Thymus (tissue), 11 donors: ENCODE data around the gene PTPRH. TPM values are rescaled to one million over a fixed set of nuclear protein-coding genes. Genes with fewer than 3 reads are reported as not detected.
"Not testable (repeated sequence)": the region's sequence is repeated elsewhere in the genome, so short reads cannot be mapped to it uniquely, and the experiment has no call there.

ENCODE experiments used
- DNase-seq, 9 donors: peaks; one replicate each; pipeline ENCODE4 v3.0.0-alpha.2; 2013; ENCODE audit warnings: low spot score in 9 of 9, low read depth in 6 of 9, missing footprints in 1 of 9
- H3K27ac ChIP-seq, 2 donors: one replicate each; pipeline ENCODE4 v1.5.1; 2013; ENCODE audit warnings: control low read depth in 1 of 2, low read depth in 1 of 2, low read length in 1 of 2, mild to moderate bottlenecking in 1 of 2, moderate library complexity in 1 of 2
- H3K27me3 ChIP-seq, 2 donors: one replicate each; pipeline ENCODE4 v1.5.1; 2013; ENCODE audit warnings: low read length in 1 of 2; ENCODE audit not compliant: control insufficient read depth in 2 of 2, insufficient read depth in 1 of 2
- H3K36me3 ChIP-seq, 2 donors: one replicate each; pipeline ENCODE4 v1.5.1; 2013; ENCODE audit warnings: low read length in 1 of 2, mild to moderate bottlenecking in 1 of 2, moderate library complexity in 1 of 2; ENCODE audit not compliant: control insufficient read depth in 2 of 2, insufficient read depth in 2 of 2
- H3K4me1 ChIP-seq, 2 donors: one replicate each; pipeline ENCODE4 v1.5.1; 2013; ENCODE audit warnings: low read length in 2 of 2; ENCODE audit not compliant: control insufficient read depth in 2 of 2, insufficient read depth in 2 of 2
- H3K4me3 ChIP-seq, 2 donors: one replicate each; pipeline ENCODE4 v1.5.1; 2013; ENCODE audit warnings: low read length in 2 of 2, control low read depth in 1 of 2, mild to moderate bottlenecking in 1 of 2
- H3K9me3 ChIP-seq, 2 donors: one replicate each; pipeline ENCODE4 v1.5.1; 2013; ENCODE audit warnings: low read length in 1 of 2, mild to moderate bottlenecking in 1 of 2; ENCODE audit not compliant: control insufficient read depth in 2 of 2, insufficient read depth in 1 of 2
- WGBS: extraction: QIAGEN DNeasy Blood & Tissue Kit; methylation state at CpG from one replicate; pipeline ENCODE4 v1.1.7; 2013; 5-methylcytosine and 5-hydroxymethylcytosine counted together
- polyA plus RNA-seq: library from polyadenylated mRNA; stranded (reverse); fragments of 200-250 nt; gene quantifications from one replicate; pipeline ENCODE4 v1.2.3, GENCODE V29; 2013
- total RNA-seq: library from RNA; stranded (reverse); fragments of 120-200 nt; gene quantifications from one replicate; pipeline ENCODE4 v1.2.4, GENCODE V29; 2013
- donor health status: healthy.

Gene PTPRH
- total and polyA plus RNA-seq, 2 donors = 0.14 to 0.28 TPM

GRCh38 chr19:55228015-55228391 is 18.7 kb upstream of the PTPRH start:
- no peaks in the 10 kb centered on the region for H3K9me3 ChIP-seq
- H3K27ac ChIP-seq = no peak overlapping the region
- H3K4me1 ChIP-seq = no peaks in the 10 kb centered on the region
- 91% methylated on average over 17 of the region's 17 CpGs for WGBS
- H3K27me3 ChIP-seq = no peaks in the 10 kb centered on the region
- no peak overlapping the region for H3K4me3 ChIP-seq
- no peak for DNase-seq
- peaks cover 73 to 74% of the 10 kb centered on the region in 2 donors for H3K36me3 ChIP-seq

GRCh38 chr19:55227241-55228014 is 18.1 kb upstream of the PTPRH start:
- Histone ChIP-seq H3K9me3 (no peaks in the 10 kb centered on the region), H3K4me3 (no peak overlapping the region), H3K4me1 (no peaks in the 10 kb centered on the region), H3K36me3 (peaks cover 67 to 69% of the 10 kb centered on the region in 2 donors), H3K27me3 (no peaks in the 10 kb centered on the region), H3K27ac (no peak overlapping the region)
- no peak for DNase-seq
- 95% methylated on average over 25 of the region's 25 CpGs for WGBS

GRCh38 chr19:55226788-55227187 is 17.5 kb upstream of the PTPRH start:
- H3K27me3 ChIP-seq = no peaks in the 10 kb centered on the region
- DNase-seq = no peak
- H3K4me3 ChIP-seq = no peak overlapping the region
- 95% methylated on average over 18 of the region's 18 CpGs for WGBS
- peaks cover 60 to 62% of the 10 kb centered on the region in 2 donors for H3K36me3 ChIP-seq
- no peaks in the 10 kb centered on the region for H3K4me1 ChIP-seq
- no peak overlapping the region for H3K27ac ChIP-seq
- H3K9me3 ChIP-seq = no peaks in the 10 kb centered on the region

- no peak overlapping the region for H3K4me3 ChIP-seq
- WGBS = 85% methylated on average over 9 of the region's 9 CpGs
- H3K36me3 ChIP-seq = peaks cover 55 to 57% of the 10 kb centered on the region in 2 donors
- no peaks in the 10 kb centered on the region for H3K27me3 ChIP-seq
- no peak overlapping the region for H3K27ac ChIP-seq
- no peaks in the 10 kb centered on the region for H3K9me3 ChIP-seq
- no peak for DNase-seq
- H3K4me1 ChIP-seq = no peaks in the 10 kb centered on the region
Measured at GRCh38 chr19:55226273-55226672, 17.0 kb upstream of the PTPRH start.

GRCh38 chr19:55225415-55225958 is 16.2 kb upstream of the PTPRH start:
- peaks cover 49% of the 10 kb centered on the region in 2 donors for H3K36me3 ChIP-seq
- peaks cover 0 to 3% of the 10 kb centered on the region in 2 donors for H3K9me3 ChIP-seq
- H3K27ac ChIP-seq = no peak overlapping the region
- no peak for DNase-seq
- no peak overlapping the region for H3K4me3 ChIP-seq
- 95% methylated on average over 7 of the region's 7 CpGs for WGBS
- H3K27me3 ChIP-seq = no peaks in the 10 kb centered on the region
- H3K4me1 ChIP-seq = no peaks in the 10 kb centered on the region

- not testable (repeated sequence) for DNase-seq, H3K4me3 ChIP-seq, H3K9me3 ChIP-seq, H3K27ac ChIP-seq, H3K27me3 ChIP-seq, H3K4me1 ChIP-seq
- 94% methylated on average over 11 of the region's 11 CpGs for WGBS
- H3K36me3 ChIP-seq = peaks cover 43% of the 10 kb centered on the region in 2 donors
Measured at GRCh38 chr19:55224679-55225414, 15.5 kb upstream of the PTPRH start.

- Histone ChIP-seq H3K27me3 (no peaks in the 10 kb centered on the region), H3K36me3 (peaks cover 36 to 38% of the 10 kb centered on the region in 2 donors), H3K27ac (no peak overlapping the region), H3K4me1 (no peaks in the 10 kb centered on the region), H3K4me3 (no peak overlapping the region), H3K9me3 (peaks cover 0 to 4% of the 10 kb centered on the region in 2 donors)
- 94% methylated on average over 26 of the region's 26 CpGs for WGBS
- DNase-seq = no peak
Measured at GRCh38 chr19:55224038-55224665, 14.9 kb upstream of the PTPRH start.

GRCh38 chr19:55223291-55224037 is 14.2 kb upstream of the PTPRH start:
- WGBS = 94% methylated on average over 17 of the region's 17 CpGs

More at GRCh38 chr19:55223291-55224037, 14.2 kb upstream of the PTPRH start:
- no peak for DNase-seq
- Histone ChIP-seq H3K27ac (no peak overlapping the region), H3K36me3 (peaks cover 29 to 31% of the 10 kb centered on the region in 2 donors), H3K9me3 (peaks cover 0 to 4% of the 10 kb centered on the region in 2 donors), H3K27me3 (no peaks in the 10 kb centered on the region), H3K4me3 (no peak overlapping the region), H3K4me1 (no peaks in the 10 kb centered on the region)
